ENCODE measurements around the gene PTPRK.

Gene PTPRK

DNA sequence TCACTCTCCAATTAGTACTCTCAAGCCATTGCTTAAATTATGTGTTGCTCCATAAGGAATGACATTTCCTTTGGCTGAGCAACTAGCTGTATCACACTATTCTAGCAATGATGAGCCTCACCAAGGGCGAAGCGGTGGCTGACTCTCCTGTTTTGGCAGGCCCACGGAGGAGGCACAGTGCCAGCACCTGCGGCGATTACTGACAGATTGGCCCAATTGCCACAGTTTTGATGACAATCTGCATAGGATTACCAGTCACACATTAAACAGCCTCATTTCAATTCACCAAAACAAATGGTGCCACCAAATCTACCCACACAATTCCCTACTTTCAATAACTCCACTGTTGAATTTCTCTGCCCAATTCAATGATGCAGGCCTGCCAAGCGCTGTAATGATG, 286.9 kb downstream of the PTPRK start:
- H4K8ac ChIP-seq (ENCODE audit: low read depth, low read length), result no peak overlapping the region
- no peak overlapping the region for H3K4me3 ChIP-seq (ENCODE audit: low read depth, low read length)
- no peak overlapping the region for H3K23ac ChIP-seq (ENCODE audit: low read length)
- H3K27ac ChIP-seq (ENCODE audit: low read depth, low read length), result no peak overlapping the region
- H2BK5ac ChIP-seq (ENCODE audit: low read depth, low read length, poor library complexity), result no peak overlapping the region
- no CpG with 5 or more reads among the region's 6 CpGs for WGBS (ENCODE audit: extremely low coverage, insufficient coverage, insufficient read length)
- H3K4me2 ChIP-seq (ENCODE audit: low read length), result no peak overlapping the region
- H3K9me3 ChIP-seq (ENCODE audit: insufficient read depth, low read depth, low read length), result no peaks in the 10 kb centered on the region
- H3K79me2 ChIP-seq (ENCODE audit: control insufficient read depth, insufficient read depth, low read length, poor library complexity), result no peaks in the 10 kb centered on the region
- H3K4ac ChIP-seq (ENCODE audit: low read depth, low read length), result no peak overlapping the region
- H2BK12ac ChIP-seq (ENCODE audit: low read length), result no peak overlapping the region
- no peak for DNase-seq
- H3K9ac ChIP-seq (ENCODE audit: low read length), result no peak overlapping the region
- H3K4me1 ChIP-seq (ENCODE audit: control insufficient read depth in 1 of 2, insufficient read depth in 2 of 2, low read length in 2 of 2), result no peaks in the 10 kb centered on the region
- H4K12ac ChIP-seq (ENCODE audit: low read depth, low read length), result no peak overlapping the region
- H2AFZ ChIP-seq (ENCODE audit: insufficient read depth, low read length, poor library complexity), result no peak overlapping the region
- no peak overlapping the region for H4K91ac ChIP-seq (ENCODE audit: low read depth, low read length)
- H2AK5ac ChIP-seq (ENCODE audit: low read length), result no peak overlapping the region
- no peaks in the 10 kb centered on the region for H3K27me3 ChIP-seq (ENCODE audit: insufficient read depth, low read length)
- H3K36me3 ChIP-seq (ENCODE audit: control insufficient read depth in 1 of 2, insufficient read depth in 2 of 2, low read length in 2 of 2), result no peaks in the 10 kb centered on the region
- no peak overlapping the region for H3K18ac ChIP-seq (ENCODE audit: low read length)
- no peak overlapping the region for H2BK120ac ChIP-seq (ENCODE audit: insufficient read depth, low read length, poor library complexity)
- H3K14ac ChIP-seq (ENCODE audit: low read length), result no peak overlapping the region
- H3K79me1 ChIP-seq (ENCODE audit: low read length), result no peaks in the 10 kb centered on the region

DNA sequence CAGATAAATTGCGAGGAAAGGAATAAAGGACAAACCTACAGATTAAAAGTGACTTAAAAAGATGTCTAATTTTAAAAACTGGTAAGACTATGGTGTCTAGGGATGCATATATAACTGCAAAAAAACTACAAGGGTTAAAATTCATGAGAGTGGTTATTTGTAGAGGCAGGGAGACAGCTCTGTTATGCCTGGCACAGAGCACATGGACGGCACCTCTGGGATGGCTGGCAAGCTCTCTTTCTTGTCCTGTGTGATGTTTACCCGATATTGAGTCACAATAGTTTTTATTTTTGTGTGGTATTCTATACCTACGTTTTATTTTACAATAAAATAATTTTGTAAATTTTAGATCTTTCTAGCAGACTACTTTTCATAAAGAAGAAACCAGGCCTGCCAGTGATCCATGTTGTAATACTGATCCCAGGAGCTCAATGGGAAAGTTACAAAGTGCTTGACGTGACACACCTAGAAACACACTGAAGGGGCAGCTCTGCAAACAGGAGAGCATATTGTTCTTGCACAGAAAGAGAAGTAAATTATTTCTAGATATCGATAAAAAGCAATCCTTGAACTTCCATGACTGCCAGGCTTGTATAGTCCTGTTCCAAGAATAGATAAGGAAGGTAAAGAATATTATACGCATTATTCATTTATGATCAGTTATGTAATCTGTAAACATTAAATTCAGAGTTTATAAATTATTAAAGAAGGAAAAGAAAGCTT, 290.0 kb downstream of the PTPRK start:
- no peak for DNase-seq
- no peaks in the 10 kb centered on the region for H3K36me3 ChIP-seq (ENCODE audit: control insufficient read depth in 1 of 2, insufficient read depth in 2 of 2, low read length in 2 of 2)
- no peak overlapping the region for H3K27ac ChIP-seq (ENCODE audit: low read depth, low read length)
- H3K14ac ChIP-seq (ENCODE audit: low read length), result no peak overlapping the region
- H4K12ac ChIP-seq (ENCODE audit: low read depth, low read length), result no peak overlapping the region
- H3K4me3 ChIP-seq (ENCODE audit: low read depth, low read length), result no peak overlapping the region
- H2AFZ ChIP-seq (ENCODE audit: insufficient read depth, low read length, poor library complexity), result no peak overlapping the region
- no peak overlapping the region for H3K18ac ChIP-seq (ENCODE audit: low read length)
- H2BK12ac ChIP-seq (ENCODE audit: low read length), result no peak overlapping the region
- H3K4me1 ChIP-seq (ENCODE audit: control insufficient read depth in 1 of 2, insufficient read depth in 2 of 2, low read length in 2 of 2), result no peaks in the 10 kb centered on the region
- no peak overlapping the region for H4K91ac ChIP-seq (ENCODE audit: low read depth, low read length)
- no CpG with 5 or more reads among the region's 7 CpGs for WGBS (ENCODE audit: extremely low coverage, insufficient coverage, insufficient read length)
- no peak overlapping the region for H3K9ac ChIP-seq (ENCODE audit: low read length)
- H3K27me3 ChIP-seq (ENCODE audit: insufficient read depth, low read length), result no peaks in the 10 kb centered on the region
- H3K79me2 ChIP-seq (ENCODE audit: control insufficient read depth, insufficient read depth, low read length, poor library complexity), result no peaks in the 10 kb centered on the region
- no peaks in the 10 kb centered on the region for H3K9me3 ChIP-seq (ENCODE audit: insufficient read depth, low read depth, low read length)
- H2BK5ac ChIP-seq (ENCODE audit: low read depth, low read length, poor library complexity), result no peak overlapping the region
- no peak overlapping the region for H3K23ac ChIP-seq (ENCODE audit: low read length)
- H2BK120ac ChIP-seq (ENCODE audit: insufficient read depth, low read length, poor library complexity), result no peak overlapping the region
- H3K4ac ChIP-seq (ENCODE audit: low read depth, low read length), result no peak overlapping the region
- no peak overlapping the region for H3K4me2 ChIP-seq (ENCODE audit: low read length)
- H2AK5ac ChIP-seq (ENCODE audit: low read length), result no peak overlapping the region
- H4K8ac ChIP-seq (ENCODE audit: low read depth, low read length), result no peak overlapping the region
- H3K79me1 ChIP-seq (ENCODE audit: low read length), result no peaks in the 10 kb centered on the region

DNA sequence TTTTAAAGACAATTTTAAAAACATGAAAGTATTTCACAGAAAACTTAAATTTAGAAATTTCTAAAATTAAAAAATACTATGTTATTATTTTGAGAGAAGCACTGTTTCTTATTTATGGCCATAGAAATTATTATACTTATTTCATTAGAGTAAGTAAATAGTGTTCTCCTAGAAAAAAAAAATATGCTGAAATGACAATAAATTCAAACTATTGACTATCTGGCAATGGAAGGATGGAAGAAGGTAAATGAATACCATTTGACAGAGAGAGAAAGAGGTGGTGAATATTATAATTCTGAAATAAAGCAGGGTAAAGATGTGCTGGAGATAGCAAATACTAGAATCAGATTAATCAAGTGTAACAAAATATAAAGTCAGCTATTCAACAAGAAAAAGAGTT, 294.8 kb downstream of the PTPRK start:
- no peak overlapping the region for H3K18ac ChIP-seq (ENCODE audit: low read length)
- no peak overlapping the region for H3K14ac ChIP-seq (ENCODE audit: low read length)
- no peak overlapping the region for H3K4me3 ChIP-seq (ENCODE audit: low read depth, low read length)
- no peak overlapping the region for H2BK120ac ChIP-seq (ENCODE audit: insufficient read depth, low read length, poor library complexity)
- H4K12ac ChIP-seq (ENCODE audit: low read depth, low read length), result no peak overlapping the region
- no peak overlapping the region for H2AK5ac ChIP-seq (ENCODE audit: low read length)
- H3K4me1 ChIP-seq (ENCODE audit: control insufficient read depth in 1 of 2, insufficient read depth in 2 of 2, low read length in 2 of 2), result no peaks in the 10 kb centered on the region
- H3K9ac ChIP-seq (ENCODE audit: low read length), result no peak overlapping the region
- no peak overlapping the region for H3K4me2 ChIP-seq (ENCODE audit: low read length)
- H2BK12ac ChIP-seq (ENCODE audit: low read length), result no peak overlapping the region
- H3K27ac ChIP-seq (ENCODE audit: low read depth, low read length), result no peak overlapping the region
- H2BK5ac ChIP-seq (ENCODE audit: low read depth, low read length, poor library complexity), result no peak overlapping the region
- no peak for DNase-seq
- no peaks in the 10 kb centered on the region for H3K79me2 ChIP-seq (ENCODE audit: control insufficient read depth, insufficient read depth, low read length, poor library complexity)
- no peak overlapping the region for H3K23ac ChIP-seq (ENCODE audit: low read length)
- no peak overlapping the region for H3K4ac ChIP-seq (ENCODE audit: low read depth, low read length)
- no peaks in the 10 kb centered on the region for H3K36me3 ChIP-seq (ENCODE audit: control insufficient read depth in 1 of 2, insufficient read depth in 2 of 2, low read length in 2 of 2)
- no peaks in the 10 kb centered on the region for H3K9me3 ChIP-seq (ENCODE audit: insufficient read depth, low read depth, low read length)
- H4K91ac ChIP-seq (ENCODE audit: low read depth, low read length), result no peak overlapping the region
- H2AFZ ChIP-seq (ENCODE audit: insufficient read depth, low read length, poor library complexity), result no peak overlapping the region
- H4K8ac ChIP-seq (ENCODE audit: low read depth, low read length), result no peak overlapping the region
- no peaks in the 10 kb centered on the region for H3K27me3 ChIP-seq (ENCODE audit: insufficient read depth, low read length)
- H3K79me1 ChIP-seq (ENCODE audit: low read length), result no peaks in the 10 kb centered on the region

DNA sequence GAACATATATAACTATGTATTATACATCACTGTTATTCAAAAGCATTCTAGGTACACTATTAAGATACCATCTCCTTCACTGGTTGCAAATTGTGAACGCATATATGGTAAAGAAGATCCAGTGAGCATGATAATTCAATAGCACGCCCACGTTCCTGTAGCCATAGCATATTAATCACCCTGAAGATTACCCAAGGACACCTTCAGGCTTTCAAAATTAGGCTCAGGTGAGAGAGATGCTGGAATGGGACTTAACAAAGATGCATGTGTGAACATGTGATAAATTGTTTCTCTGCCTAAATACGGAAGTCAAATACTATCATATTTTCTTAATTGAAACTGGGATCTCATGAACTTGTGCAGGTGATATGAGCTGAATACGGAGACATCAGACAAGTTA, 303.5 kb downstream of the PTPRK start:
- H3K18ac ChIP-seq (ENCODE audit: low read length), result no peak overlapping the region
- H3K27me3 ChIP-seq (ENCODE audit: insufficient read depth, low read length), result no peaks in the 10 kb centered on the region
- H3K4me3 ChIP-seq (ENCODE audit: low read depth, low read length), result no peak overlapping the region
- no peak overlapping the region for H4K12ac ChIP-seq (ENCODE audit: low read depth, low read length)
- DNase-seq, result no peak
- H2BK12ac ChIP-seq (ENCODE audit: low read length), result no peak overlapping the region
- no peak overlapping the region for H3K4ac ChIP-seq (ENCODE audit: low read depth, low read length)
- no peak overlapping the region for H3K23ac ChIP-seq (ENCODE audit: low read length)
- no peak overlapping the region for H2BK120ac ChIP-seq (ENCODE audit: insufficient read depth, low read length, poor library complexity)
- H2AFZ ChIP-seq (ENCODE audit: insufficient read depth, low read length, poor library complexity), result no peak overlapping the region
- no peak overlapping the region for H3K9ac ChIP-seq (ENCODE audit: low read length)
- no peak overlapping the region for H3K27ac ChIP-seq (ENCODE audit: low read depth, low read length)
- H3K9me3 ChIP-seq (ENCODE audit: insufficient read depth, low read depth, low read length), result no peaks in the 10 kb centered on the region
- H3K79me2 ChIP-seq (ENCODE audit: control insufficient read depth, insufficient read depth, low read length, poor library complexity), result no peaks in the 10 kb centered on the region
- no peak overlapping the region for H2AK5ac ChIP-seq (ENCODE audit: low read length)
- no peaks in the 10 kb centered on the region for H3K79me1 ChIP-seq (ENCODE audit: low read length)
- WGBS (ENCODE audit: extremely low coverage, insufficient coverage, insufficient read length), result no CpG with 5 or more reads among the region's 5 CpGs
- no peak overlapping the region for H3K4me2 ChIP-seq (ENCODE audit: low read length)
- no peak overlapping the region for H4K91ac ChIP-seq (ENCODE audit: low read depth, low read length)
- H3K14ac ChIP-seq (ENCODE audit: low read length), result no peak overlapping the region
- no peaks in the 10 kb centered on the region for H3K36me3 ChIP-seq (ENCODE audit: control insufficient read depth in 1 of 2, insufficient read depth in 2 of 2, low read length in 2 of 2)
- no peaks in the 10 kb centered on the region for H3K4me1 ChIP-seq (ENCODE audit: control insufficient read depth in 1 of 2, insufficient read depth in 2 of 2, low read length in 2 of 2)
- no peak overlapping the region for H2BK5ac ChIP-seq (ENCODE audit: low read depth, low read length, poor library complexity)
- no peak overlapping the region for H4K8ac ChIP-seq (ENCODE audit: low read depth, low read length)
